Left lobe of liver (tissue), 2 donors: ENCODE data around the gene CCNK. TPM values are rescaled to one million over a fixed set of nuclear protein-coding genes. Genes with fewer than 3 reads are reported as not detected.

Source experiments
- ATAC-seq: fragments of 200-7000 bp; cut with Tn5 transposase; one replicate; pipeline ENCODE4 v1.9.1; 2020; ENCODE audit warnings: mild to moderate bottlenecking, moderate library complexity
- DNase-seq: peaks from one replicate; pipeline ENCODE4 v3.0.0-alpha.2; 2020; ENCODE audit warnings: low spot score
- total RNA-seq: library from RNA; stranded (reverse); gene quantifications from one replicate; pipeline ENCODE4 v1.2.1, GENCODE V29; 2021
- donor health status: DM: no; HTN: no; CAD: no; lungs with moderate emphysema.
- donor health status: DM: no; HTN: yes; CAD: no.

CCNK gene
- total RNA-seq, 1 donor from 2014 or later: 13.8 TPM

DNA sequence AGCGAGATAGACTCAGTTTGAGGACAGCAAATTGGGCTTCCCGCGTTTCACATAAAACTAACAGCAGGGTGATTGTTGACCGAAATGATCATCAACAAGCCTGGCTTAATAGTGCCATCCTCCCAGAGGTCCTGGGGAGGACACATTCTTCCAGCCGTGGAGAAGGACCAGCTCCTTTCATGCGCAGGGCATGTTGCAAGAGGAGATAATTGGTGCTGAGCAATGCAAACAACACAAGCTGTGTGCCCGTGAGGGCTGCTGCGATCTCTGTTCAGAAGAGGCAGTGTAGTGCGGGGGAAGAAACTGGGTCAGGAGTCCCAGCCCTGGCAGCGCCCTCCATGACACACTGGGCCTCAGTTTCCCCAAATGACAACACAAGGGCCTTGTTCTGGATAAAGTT, 68.5 kb downstream of the CCNK start:
- ATAC-seq: peak; percentile 5
- DNase-seq: no peak

DNA sequence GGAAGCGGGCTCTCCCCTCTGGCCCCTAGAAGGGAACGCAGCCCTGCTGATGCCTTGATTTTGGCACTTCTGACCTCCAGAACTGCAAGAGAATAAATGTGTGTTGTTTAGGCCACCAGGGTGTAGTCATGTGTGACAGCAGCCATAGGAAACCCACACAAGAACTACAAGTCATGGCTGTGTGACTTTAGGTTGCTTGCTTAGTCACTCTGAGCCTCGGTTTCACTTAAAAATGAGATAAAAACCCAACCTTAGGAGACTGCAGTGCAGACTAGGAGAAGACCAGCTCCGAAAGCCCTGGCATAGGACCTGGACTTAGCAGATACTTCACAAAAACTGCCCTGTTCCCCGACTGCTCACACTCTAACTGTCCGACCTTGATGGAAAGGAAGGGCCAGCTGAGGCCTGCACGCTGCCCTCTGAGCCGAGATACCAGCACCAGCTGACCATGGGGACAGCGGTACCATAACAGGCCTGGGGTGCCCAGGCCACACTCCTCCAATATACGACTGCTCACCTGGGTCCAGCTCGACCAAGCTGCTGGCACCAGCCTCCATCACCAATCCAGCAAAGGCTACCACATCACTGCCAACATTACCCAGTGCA, 69.3 kb downstream of the CCNK start:
- no peak for ATAC-seq

DNA sequence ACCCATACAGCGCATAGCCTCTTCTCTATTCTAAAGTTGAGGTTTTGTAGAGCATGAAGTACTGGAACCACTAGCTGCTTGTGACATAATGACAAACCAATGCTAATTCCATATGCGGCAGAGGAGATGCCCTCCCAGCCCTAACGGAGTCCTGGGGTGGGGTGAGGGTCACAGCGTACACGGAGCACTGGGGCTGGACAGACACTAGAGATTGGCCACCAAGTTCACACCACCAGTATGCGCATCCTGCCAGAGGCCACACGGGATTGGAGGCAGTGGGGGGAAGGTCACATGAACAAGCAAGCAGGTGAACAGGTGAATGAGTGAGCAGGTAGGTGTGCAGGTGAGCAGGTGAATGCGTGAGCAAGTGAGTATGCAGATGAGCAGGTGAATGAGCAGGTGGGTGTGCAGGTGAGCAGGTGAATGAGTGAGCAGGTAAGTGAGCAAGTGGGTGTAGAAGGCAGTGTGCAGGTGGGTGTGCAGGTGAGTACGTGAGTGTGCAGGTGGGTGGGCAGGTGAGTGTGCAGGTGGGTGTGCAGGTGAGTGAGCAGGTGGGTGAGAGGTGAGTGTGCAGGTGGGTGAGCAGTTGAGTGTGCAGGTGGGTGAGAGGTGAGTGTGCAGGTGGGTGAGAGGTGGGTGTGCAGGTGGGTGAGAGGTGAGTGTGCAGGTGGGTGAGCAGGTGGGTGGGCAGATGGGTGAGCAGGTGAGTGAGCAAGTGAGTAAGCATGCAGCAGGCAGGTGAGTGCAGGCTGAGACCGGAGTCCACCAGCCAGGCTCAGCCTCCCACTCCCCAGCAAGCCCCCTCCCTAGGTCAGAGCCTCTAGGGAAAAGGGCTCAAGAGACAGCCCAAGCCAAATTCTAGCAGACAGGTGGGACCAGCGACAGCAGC, 70.1 kb downstream of the CCNK start:
- DNase-seq (no peak), ATAC-seq (no peak)

More for the DNA sequence above, 69.3 kb downstream of the CCNK start:
- DNase-seq: no peak

DNA sequence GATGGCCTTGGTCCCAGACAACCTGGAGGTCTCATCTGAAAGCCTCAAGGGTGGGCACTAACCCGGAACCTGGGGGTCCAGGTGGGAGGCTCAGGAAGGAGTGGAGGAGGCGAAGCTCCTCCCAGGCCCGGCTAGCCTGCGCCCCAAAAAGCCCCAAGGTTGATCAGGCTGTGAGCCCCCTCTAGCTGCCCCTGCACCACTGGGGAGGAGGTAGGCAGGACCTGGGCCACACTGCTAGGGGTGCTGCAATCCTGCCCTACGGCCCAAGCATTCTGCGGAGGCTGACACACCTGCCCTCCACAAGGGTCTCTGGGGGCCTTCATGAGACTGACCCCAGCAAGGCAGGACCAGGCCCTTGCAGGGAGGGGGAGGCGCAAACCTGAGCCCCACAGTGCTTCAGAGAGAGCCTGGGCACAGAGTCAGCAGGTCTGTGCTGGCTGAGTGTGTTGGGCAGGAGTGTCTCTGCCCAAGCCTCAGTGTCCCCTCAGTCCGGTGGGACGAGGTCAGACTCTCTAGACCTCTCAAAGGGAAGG, 70.9 kb downstream of the CCNK start:
- ATAC-seq (peak; percentile 22), DNase-seq (no peak)

DNA sequence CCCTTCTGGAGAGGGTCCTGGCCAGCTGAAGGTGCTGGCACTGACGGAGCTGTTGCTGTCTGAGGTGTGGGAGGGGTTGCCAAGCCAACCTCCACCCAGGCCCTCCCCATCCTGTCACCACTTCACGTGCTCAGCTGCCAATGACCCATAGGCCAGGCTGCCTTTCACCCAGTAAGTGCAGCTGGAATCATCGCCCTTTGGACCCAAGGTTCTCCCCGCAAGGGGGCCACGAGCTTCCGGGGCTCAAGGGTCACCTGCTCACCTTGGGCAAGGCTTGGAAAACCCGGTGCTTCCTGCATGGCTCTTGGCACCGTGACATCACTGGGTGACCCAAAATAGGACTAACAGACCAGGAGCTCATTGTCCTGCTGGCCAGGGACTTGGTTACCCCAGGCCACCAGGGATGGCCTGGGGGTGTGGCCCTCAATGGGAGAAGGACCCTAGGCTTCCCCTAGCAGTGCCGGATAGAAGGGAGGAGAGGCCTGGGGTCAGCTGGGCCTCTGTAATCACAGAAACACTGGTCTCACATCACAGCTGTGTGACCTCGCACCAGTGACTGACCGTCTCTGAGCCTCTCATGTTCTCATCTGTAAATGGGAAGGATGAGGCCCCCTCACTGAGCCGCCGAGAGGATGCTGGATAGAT, 71.5 kb downstream of the CCNK start:
- peak; percentile 72 for ATAC-seq
- peak; percentile 99 for DNase-seq

DNA sequence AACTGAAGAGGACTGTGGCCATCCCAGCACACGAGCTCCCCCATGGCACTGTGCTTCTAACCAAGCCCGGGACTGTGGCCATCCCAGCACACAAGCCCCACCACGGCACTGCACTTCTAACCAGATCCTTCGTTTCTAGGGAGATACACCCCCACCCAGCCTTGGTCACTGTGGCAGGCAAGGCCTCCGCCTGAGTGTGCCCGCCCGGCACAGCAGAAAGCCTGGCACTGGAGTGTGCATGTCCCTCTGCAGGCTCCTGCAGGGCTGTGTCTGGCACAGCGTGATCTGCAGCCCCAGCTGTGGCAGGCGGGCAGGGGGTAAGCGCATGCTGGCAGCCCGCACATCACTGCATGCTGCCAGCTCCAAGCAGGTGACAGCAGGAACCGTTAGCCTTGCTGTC, 73.0 kb downstream of the CCNK start:
- ATAC-seq: peak; percentile 61
- DNase-seq: peak; percentile 75

DNA sequence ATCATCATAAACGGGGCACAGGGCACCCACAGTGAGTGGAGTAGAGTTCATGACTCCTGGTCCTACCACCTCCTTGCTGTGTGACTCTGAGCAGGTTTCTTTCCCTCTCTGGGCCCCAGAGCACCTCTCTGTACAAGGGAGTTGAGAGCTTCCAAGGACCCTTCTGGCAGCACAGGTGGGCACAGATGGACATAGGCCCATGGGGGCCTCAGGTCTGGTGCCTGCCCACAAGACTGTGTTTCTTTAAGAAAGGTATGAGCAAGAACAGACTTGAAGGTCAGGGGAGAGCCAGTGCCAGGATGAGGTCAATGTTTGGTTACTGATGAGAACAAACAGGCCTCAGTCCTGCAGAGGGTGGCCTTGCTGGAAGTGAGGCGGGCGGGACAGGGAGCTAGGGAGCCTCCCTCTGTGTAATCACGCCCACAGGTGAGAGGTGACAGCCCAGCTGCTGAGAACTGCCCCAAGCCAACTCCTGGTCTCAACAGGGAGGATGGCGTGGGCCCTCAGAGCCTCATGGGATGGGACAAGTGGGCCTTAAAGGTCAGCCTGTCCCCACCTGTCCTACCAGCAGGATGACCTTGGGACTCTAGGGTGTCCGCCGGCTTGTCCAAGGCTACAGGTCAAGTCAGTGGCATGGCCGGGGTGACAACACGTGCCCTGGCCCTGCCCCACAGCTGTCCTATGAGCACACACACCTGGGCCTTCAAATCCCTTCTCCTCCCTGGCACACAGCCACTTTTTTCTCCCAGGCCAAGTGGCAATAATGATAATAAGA, 73.7 kb downstream of the CCNK start:
- peak; percentile 80 for DNase-seq
- ATAC-seq: peak; percentile 51

DNA sequence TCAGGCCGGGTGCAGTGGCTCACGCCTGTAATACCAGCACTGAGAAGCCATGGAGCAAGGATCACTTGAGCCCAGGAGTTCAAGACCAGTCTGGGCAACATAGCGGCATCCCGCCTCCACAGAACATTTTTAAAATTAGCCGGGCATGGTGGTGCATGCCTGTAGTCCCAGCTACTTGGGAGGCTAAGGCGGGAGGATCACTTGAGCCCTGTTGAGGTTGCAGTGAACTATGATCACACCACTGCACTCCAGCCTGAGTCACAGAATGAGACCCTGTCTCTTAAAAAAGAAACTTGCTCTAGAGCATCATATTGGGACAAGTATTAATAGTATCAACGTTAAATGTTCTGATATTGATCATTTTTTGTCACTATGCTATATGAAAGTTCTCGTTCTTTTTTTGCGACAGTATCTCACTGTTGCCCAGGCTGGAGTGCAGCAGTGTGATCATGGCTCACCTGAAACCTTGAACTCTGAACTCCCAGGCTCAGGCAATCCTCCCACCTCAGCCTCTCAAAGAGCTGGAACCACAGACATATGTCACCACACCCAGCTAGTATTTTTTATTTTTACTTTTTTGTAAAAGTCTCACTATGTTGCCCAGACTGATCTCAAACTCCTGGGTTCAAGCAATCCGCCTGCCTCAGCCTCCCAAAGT, 75.1 kb downstream of the CCNK start:
- no peak for ATAC-seq
- no peak for DNase-seq

DNA sequence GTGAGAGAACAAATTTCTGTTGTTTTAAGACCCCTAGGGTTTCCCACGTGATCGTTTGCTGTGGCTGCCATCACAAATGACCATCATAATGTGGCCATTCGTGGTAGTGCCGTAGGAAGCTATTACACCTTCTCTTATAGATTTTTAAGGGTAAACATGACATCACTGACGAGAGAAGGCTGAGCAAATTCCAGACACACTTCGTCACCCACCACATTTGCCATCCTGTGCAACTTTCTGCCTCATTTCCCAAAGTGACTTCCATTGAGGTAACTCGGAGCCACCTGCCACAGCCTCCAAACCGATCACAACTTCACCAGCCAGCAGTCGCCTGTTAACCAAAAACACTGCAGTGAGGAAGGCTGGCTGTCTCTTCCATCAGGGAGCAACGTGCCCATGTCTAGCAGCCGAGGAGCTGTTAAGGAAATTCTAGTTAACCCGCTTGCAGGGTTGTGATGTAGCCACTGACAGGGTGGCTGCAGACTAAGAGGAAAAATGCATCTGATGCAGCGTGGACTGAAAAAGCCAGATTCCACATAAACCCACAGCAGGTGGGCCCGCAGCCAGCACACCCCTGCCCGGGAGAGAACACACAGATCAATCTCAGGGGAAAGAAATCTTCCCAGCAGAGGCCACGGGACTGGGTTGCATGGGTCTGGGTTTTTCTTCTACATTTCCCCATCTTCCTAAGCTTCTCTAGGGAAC, 78.2 kb downstream of the CCNK start:
- ATAC-seq (no peak), DNase-seq (no peak)

DNA sequence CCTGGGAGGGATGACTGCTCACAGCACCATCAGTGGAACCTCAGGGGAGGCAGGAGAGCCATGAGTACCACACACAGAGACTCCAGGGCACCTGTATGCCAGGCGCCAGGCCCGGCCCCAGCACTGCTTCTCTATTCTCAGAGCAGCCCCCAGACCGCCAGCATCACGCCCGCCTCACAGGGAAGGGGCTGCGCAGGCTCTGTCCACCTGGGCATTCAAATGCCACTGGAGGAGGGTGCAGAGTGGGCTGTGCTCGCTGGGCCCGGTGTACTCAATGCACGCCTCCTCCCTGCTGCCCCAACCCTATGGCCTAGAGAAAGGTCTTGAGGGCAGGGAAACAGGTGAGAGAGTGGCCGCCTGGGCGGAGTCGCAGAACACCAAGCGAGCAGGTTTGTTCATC, 79.2 kb downstream of the CCNK start:
- DNase-seq: no peak
- no peak for ATAC-seq

DNA sequence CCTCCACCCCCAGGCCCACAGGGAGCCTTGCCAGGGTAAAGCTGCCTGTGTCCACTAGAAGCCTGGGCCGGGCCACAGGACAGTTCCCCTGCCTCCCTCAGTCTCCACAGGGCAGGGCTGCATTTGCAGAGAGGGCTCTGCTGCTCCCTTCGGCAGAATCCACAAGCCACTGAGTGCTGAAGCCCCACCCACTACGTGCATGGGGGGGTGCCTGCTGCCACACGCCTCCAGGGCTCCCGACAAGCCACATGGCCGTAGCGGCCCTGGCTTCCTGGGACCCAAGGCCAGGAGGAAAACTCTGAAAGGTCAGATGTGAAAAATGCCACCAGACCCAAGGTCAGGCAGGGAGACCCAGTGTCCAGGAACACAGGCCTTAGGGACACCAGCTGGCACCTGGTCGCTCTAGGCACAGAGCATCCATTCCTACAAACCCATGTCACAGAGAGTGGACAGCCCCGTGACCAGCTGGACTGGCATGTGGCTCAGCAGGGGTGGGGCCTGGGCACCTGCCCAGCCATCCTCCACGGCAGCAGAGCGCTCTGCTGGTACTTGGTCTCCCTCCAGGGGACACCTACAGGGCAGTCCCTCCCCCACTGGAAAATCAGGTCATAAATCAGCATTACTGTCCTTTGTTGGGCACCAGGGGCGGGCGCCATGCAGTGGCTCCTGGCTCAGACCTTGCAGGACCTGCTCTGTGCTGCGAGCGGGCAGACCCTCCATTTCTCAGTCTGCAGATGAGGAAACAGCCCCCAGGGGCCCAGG, 79.9 kb downstream of the CCNK start:
- ATAC-seq (peak; percentile 71), DNase-seq (peak; percentile 95)

DNA sequence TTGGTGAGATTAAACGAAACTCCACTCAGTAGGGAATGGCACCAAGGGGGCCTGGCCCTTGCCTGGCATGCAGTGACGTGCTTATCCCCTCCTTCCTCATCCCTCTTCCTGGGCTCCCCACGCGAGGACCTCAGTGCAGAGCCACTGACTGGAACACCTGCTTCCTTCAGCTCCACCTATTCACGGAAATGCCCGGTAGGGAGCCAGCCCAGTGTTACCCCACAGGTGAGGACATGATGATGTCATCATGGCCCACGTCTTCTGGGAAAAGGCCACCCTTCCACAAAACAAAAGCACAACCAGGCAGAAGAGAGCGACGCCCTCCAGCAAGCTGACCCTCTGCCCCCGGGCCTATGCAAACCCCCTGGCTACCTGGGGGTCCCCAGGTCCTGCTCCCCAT, 80.7 kb downstream of the CCNK start:
- no peak for ATAC-seq
- no peak for DNase-seq

Other genes with a start within 250 kb of the CCNK start
- 0.43 TPM for gene BCL11B, start 209.2 kb upstream of the CCNK start, total RNA-seq
- 25.1 TPM for gene SETD3, start 550 bp upstream of the CCNK start, total RNA-seq
- gene CCDC85C, start 122.8 kb downstream of the CCNK start, total RNA-seq: 25.0 TPM
- gene HHIPL1, start 163.7 kb downstream of the CCNK start, total RNA-seq: 0.96 TPM
- 1.5 TPM for gene CYP46A1, start 202.9 kb downstream of the CCNK start, total RNA-seq